OCI-LY7 (cell line): ENCODE results near the gene TUB.

Experiments
- EZH2phosphoT487 ChIP-seq: fragments of 200-600 bp; sonication (generic); IDR thresholded peaks from 2 replicates; pipeline ENCODE4 v1.6.1; 2018; ENCODE audit warnings: low read depth, borderline replicate concordance, mild to moderate bottlenecking, mixed run types, antibody characterized with exemption, low read length, moderate library complexity, mixed read lengths
- TF ChIP-seq, protein P1 (sequence below): fragments of 200-600 bp; sonication (generic); conservative IDR thresholded peaks from 2 replicates; pipeline ENCODE4 v1.5.1; 2014; ENCODE audit warnings: mild to moderate bottlenecking, antibody characterized with exemption, low read length, moderate library complexity, mixed read lengths

GRCh38 chr11:8063324-8063723, 17.7 kb upstream of the TUB start:
- TF ChIP-seq, protein P1, sequence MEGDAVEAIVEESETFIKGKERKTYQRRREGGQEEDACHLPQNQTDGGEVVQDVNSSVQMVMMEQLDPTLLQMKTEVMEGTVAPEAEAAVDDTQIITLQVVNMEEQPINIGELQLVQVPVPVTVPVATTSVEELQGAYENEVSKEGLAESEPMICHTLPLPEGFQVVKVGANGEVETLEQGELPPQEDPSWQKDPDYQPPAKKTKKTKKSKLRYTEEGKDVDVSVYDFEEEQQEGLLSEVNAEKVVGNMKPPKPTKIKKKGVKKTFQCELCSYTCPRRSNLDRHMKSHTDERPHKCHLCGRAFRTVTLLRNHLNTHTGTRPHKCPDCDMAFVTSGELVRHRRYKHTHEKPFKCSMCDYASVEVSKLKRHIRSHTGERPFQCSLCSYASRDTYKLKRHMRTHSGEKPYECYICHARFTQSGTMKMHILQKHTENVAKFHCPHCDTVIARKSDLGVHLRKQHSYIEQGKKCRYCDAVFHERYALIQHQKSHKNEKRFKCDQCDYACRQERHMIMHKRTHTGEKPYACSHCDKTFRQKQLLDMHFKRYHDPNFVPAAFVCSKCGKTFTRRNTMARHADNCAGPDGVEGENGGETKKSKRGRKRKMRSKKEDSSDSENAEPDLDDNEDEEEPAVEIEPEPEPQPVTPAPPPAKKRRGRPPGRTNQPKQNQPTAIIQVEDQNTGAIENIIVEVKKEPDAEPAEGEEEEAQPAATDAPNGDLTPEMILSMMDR = no peak
- TF ChIP-seq EZH2phosphoT487 = no peak
